Left kidney (tissue), 2 donors: ENCODE results near the gene PRKAR1B. TPM values are rescaled to one million over a fixed set of nuclear protein-coding genes. Genes with fewer than 3 reads are reported as not detected.

Source experiments
- DNase-seq: peaks from one replicate; pipeline ENCODE4 v3.0.0-alpha.2; 2013
- polyA plus RNA-seq: library from polyadenylated mRNA; unstranded; fragments of 120-200 nt; gene quantifications from one replicate; pipeline ENCODE4 v1.2.1, GENCODE V29; 2013; ENCODE audit not compliant: insufficient read length

The PRKAR1B gene
- polyA plus RNA-seq, 1 donor, result 33.7 TPM

DNA sequence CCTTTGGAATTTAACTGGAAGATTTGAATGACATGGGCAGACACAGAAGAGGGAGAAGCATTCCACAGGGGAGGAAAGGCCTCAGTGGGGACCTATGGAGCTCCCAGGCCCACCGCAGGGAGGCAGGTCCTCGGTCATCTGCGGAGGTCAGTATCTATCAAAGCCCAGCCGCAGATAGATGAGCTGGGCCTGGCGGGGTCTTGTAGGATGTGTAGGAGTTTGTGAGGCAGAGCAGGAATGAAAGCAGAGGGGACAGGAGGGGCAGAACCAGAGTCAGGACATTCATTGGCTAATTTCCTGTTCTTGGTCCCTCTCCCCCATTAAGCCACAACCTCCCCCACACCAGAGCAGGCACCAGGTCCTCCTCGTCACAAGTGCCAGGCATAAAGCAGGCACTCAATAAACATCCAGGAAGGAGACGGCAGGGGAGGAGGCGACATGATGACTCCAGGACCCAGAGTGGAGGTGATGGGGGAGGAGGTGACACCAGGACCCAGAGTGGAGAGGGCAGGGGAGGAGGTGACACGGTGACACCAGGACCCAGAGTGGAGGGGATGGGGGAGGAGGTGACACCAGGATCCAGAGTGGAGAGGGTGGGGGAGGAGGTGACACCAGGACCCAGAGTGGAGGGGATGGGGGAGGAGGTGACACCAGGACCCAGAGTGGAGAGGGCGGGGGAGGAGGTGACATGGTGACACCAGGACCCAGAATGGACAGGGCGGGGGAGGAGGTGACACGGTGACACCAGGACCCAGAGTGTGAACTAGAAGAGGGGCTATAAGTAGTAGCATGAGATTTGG is 123.7 kb downstream of the PRKAR1B start:
- no peak for DNase-seq

DNA sequence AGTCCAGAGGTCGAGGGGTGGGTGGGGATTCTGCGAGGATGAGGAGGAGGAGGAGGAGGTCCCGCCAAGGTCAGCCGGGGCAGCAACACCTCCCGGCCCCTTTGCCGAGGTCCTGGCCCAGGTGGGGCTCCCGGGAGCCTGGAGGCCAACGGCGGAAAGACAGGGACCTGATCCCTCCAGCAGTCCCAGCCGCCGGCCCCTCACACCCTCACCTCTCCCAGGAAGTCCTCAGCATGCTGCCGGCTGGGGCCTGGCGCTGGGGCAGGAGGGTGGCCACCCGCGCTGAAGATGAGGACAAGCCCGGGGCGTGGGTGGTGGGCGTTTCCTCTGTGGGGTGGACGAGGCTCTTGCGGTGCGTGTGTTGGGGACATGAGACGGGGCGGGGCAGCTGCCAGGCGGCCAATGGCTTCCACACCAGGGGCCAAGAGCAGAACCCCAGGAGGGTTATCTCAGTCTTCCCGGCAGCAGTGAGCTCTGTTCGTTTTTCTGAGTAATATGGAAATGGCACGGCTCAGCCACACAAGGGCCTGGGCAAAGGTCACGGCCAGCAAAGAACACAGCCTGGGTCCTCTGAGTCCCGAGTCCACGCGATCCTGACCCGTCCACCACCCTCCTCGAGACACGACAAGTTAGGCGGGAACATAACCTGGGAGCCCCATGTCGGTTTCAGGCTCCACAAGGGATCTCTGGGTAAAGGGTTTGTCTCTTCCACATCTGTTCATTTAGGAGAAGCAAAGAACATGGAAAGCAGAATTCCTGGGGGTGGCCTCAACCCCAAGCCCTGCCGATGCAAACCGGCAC is 124.5 kb downstream of the PRKAR1B start:
- no peak for DNase-seq

DNA sequence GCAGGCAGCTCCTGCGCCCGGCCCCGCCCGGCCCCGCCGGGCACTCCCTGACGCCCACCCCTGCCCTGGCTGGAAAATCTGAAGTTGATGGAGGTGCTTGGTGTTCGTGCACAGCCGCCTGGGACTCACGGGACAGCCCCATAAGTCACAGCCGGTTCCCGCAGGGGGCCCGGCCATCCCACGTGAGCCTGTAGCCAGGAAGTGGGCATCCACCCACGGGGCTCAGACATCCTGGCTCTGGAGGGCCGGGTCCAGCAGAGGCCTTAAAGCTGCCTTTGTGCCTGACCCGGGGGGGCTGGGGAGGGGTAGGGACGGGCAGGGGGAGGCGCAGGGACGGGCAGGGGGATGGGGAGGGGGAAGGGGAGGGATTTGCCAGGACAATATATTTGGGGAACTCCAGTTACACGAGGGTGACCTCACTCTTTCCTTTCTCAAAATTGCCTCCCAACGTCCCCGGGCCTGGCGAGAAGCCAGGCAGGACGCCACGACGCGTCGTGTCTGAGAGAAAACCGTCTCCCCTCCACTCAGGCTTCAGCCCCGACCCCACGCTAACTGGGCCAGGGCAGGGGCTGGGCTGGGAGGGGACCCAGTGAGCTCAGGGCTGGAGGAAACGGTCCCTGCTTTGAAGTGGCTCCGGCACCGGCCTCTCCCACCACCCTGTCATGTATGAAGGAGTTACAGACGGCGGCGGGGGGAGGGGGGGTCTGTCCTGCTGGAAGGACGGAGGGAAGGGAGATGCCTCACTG is 125.3 kb downstream of the PRKAR1B start:
- peak; percentile 53 for DNase-seq

DNA sequence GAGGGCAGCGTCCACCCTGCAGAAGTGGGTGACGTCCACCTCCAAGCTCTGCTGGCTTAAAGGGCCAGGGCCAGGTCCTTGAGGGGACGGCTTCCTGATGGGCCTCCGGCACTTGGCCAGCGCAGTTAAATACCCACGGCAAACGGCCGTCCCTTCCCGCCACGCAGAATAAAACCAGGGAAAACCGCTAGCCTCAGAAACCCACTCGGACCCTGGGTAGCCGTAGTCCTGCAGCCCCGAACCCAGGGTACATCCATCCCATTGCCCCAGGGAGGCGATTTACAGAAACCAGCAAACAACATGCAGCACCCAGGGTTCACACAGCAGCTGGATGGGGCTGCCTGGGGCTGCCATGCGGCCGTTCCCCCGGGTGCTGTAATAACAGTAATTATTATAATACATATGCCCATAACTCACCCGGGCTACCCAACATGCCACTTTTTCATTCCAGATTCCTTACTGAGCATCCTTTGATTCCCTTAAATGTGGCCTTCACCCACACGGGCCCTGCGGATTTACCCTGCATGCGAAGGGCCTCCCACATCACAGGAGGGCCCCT is 126.0 kb downstream of the PRKAR1B start:
- DNase-seq, result no peak

DNA sequence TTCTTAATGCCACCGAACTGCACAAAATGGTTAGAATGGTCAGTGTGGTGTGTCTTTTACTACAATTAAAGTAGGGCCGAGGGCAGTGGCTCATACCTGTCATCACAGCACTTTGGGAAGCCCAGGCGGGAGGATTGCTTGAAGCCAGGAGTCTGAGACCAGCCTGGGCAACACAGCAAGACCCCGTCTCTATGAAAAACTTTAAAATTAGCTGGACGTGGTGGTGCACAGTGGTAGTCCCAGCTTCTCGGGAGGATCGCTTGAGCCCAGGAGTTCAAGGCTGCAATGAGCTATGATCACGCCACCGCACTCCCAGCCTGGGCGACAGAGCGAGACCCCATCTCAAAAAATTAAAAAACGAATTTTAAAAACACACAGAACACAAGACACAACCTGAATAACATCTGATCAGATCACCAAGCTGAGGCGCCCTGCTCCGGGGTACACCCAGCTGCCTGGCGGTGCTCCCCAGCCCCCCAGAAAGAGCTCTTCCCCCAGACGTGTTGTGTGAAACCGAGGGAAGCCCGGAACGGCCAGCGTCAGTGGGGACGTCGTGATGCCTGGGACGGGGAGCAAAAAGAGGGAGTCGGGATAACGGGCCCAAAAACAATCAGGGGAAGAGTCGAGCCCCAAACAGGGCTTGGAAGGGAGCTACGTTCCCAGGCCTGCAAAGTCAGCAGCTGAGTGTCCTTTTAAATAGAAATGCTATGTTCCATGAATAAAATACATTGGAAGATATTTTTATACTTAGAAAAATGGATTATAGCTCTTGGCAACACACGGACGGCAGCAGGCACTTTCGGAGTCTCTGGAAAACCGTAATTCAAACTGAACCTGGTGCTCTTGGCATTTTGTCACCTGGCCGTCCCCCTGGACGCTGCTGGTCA is 126.7 kb downstream of the PRKAR1B start:
- no peak for DNase-seq

DNA sequence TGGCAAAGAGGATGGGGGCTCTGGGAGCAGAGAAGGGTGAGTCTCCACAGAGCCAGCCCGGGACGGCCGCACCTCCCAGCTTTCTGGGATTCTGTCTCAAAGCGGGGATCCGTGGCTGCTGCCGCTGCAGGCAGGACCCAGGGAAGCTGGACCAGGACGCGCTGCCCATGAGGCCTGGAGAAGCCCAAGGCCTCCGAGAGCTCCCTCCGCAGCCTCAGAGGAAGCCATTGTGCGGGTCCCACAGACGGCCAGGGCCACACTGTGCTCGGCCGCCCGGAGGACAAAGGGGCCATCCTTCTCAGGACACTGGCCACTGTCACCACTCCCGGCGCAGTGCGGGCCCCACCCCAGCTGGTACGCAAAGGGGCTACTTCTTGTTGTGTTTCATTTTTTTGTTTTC is 128.2 kb downstream of the PRKAR1B start:
- no peak for DNase-seq

DNA sequence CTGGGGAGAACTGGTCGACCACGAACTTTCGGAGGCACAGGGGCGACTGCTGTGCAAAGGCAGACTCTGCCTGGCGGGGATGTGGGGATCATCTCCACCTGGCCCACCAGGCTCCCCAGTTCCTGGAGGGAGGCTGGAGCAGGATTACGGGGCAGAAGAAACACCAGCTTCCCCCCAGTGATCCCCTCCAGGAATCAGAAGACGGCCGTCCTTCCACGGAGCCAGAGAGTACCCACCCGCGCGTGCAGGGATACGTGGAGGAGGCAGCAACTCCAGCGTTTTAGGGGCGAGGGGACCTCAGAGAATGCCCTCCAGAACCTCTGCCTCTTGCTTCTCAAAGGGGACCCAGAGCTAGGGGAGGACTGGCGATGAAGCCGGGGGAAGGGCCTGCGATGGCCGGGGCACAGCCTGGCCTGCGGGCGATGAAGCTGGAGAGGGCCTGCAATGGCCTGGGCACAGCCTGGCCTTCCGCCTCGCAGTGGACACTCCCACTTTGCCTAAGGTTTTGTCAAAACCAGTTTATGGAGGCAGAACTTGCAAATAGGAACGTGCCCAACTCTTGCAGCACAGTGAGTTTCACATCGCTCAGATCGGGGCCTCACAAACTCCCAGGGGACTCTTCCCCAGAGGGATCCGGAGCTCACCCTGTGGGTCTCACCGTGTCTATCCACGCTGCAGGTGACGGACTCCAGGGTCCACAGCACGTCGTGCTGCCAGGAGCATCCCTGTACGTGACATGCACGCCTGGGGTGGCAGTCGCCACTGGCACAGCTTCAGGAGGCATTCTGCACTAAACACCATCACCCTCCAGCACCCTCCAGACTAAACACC is 129.5 kb downstream of the PRKAR1B start:
- DNase-seq, result no peak

DNA sequence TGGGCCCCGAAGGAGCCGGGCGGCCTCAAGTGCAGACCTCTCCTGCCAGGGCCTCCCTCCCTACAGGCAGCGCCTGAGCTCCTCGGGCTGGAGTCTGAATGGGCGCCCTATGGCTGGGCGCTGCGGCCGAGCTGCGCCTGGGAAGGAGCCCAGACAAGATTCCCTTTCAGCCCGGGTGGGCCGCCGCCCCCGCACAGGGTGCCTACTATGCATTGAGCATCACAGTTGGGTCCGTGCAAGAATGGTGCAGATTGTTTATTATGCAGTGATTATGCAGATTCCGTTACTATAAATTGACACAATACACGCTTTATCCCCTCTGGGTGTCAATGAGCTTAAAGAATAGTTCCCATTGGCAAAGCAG is 130.3 kb downstream of the PRKAR1B start:
- DNase-seq, result no peak

DNA sequence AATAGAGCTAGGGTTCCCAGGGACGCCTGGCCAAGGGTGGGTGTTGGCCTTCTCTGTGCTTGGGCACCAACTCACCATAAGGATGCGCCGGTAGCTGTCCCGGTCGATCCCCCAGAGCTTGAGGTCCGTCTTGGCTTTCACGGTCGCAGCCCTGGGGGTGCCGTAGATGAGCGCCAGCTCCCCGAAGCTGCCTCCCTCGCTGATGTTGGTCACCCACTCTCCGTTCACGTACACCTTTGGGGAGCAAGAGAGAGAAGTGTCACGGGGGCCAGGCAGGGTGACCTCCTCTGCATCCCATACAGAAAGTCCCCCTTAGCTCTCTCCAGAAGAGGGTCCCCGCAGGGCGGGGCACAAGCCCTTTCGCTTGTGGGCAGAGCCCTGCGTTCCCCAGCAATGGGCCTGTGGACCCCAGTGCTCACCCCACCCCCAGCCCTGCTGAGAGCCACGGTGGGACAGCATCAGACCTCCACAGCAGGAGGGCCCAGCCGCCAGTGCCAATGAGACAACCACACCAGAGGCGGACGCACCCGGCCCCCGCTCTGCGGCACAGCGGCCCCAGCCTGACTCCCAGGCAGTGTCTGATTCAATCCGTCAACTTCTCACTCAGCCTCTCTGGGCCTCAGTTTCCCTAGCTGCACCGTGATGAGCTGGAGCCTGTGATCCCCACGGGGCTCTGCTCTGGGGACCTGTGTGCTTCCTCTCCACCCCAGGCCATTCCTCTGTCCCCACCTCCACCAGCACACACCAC is 130.8 kb downstream of the PRKAR1B start:
- DNase-seq, result no peak

DNA sequence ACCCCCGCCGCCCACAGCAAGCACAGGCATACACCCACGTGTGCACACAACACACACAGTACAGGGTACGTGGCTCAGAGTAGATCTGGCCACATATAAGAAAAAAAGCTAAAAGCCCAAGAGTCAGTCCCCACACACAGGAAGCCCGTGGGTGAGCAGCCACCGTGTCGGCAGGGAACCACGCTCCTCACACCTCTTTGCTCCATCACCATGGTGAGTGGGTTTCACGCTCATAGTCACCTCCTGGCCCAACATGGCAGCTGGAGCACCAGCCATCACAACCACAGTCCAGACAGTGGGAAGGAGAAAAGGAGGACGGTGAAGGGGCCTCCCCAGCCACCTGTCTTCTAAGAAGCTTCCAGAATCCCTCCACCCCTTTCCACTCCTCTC is 131.5 kb downstream of the PRKAR1B start:
- no peak for DNase-seq

DNA sequence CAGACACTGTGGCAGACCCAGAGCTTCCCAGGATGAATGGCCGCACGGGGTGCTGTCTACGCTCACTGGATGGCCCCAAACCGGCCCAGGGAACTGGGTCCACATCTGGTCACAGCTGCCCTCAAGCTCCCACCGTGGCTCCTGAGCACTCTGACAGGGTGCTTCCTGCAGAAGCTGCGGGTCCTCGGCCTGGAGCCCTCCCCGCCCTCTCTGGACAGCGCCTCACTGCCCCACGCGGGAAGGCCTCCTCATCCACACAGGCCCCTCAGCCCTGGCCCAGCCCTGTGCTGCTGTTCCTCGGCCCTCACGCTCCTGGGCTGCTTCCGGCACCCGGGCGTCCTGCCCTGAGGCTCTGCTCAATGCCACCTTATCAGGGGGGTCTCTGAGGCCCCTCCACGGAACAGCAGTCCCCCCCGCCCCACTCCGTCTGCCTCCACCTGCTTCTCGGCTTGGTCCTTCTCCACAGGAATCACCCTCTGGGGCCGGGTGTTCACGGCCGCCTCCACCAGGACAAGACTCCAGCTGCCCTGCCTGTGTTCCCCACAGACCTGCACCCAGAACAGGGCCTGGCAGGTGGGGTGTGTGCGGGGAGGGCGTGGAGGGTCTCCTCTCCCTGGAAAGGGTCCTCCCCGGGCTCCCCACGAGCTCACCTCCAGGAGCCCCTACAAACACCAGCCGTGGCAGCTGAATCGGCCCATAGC is 132.0 kb downstream of the PRKAR1B start:
- no peak for DNase-seq

DNA sequence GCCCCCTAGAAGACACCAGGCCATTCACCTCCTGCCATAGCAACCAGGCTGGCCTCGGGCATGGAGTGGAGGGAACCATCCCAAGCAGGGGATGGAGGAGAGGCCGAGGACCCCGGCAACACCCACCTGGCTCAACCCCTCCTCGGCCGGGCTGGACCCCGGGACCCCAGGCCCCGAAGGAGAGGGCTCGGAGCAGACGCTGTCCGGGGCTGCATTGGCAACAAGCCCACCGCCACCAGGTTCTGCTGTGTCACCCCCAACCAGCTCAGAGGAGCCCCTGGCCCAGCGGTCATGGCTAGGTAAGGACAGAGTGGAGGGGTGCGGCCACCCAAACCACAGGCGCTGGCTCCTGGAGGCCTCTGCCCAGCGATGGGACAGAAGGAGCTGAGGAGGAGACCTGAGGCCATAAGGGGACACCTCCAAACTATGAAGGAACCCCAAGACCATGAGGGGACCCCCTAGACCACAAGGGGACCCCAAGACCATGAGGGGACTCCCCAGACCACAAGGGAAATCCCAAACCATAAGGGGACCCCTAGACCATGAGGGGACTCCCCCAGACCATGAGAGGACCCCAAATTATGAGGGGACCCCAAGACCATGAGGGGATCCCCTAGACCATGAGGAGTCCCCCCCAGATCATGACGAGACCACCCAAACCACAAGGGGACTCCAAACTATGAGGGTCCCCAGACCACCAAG is 132.7 kb downstream of the PRKAR1B start:
- no peak for DNase-seq

DNA sequence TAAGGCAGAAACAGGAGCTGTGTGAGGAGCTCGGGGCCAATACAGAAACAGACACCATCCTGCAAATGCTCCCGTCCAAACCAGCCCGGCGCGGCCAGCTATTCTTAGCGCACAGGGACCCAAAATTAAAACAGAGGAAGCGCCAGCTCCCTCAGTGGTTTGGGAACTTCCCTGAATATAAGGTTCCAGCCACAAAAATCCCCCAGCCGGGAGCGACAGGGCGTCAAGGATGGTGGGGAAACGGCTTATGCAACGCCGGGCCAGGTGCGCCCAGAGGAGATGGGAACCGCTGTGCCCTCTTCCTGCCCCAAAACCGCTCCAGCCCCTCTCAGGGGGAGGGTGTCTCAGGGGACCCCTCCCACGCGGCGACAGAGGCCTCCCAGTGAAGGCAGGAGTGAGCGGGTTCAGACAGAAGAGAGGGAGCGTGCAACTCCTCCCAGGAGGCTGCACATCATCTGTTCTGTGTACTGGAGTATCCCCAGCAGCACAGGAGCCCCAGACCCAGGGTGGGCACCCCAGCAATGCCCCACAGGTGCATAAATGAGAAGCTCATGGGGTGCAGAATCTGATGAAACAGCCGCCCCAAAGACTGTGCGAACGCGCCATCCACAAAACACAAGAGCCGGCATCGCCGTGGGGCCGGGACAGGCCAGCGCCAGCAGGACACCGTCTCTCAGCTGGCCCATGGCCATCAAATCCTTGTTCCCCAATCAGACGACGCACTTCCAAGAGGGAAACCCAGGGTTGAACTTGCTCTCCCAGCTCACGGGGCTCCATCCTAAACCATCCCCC is 133.6 kb downstream of the PRKAR1B start:
- DNase-seq, result no peak

DNA sequence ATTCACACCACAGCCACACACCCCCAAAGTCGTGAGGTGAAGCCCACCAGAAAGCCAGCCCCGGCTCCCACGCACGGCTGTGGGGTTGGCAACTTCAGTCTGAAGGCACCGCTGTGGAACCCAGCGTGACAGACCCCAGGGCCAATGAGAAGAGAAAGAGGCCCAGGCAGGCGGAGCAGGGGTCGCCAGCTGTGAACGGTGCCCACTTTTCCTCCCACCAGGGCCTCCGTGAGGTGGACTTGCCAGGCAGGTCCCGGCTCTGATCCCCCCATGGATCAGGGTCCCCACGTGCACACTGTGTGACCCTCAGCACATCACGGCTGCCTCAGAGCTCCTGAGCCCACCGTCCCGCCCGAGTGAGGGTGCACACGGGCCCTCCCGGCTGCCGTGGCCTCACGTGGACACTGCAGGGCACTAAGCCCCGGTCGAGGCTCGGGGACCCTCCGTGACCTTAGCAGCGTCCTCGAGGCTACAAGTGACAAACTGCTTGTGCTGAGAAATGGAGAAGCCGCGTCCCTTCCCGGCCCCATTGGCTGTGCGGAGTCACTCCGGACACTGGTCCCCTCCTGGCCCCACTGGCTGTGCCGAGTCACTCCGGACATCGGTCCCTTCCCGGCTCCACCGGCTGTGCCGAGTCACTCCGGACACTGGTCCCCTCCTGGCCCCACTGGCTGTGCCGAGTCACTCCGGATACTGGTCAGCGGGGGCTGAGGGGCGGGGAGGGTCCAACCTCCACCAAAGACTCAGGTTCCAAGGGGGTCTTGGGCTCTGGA is 135.0 kb downstream of the PRKAR1B start:
- DNase-seq, result no peak

DNA sequence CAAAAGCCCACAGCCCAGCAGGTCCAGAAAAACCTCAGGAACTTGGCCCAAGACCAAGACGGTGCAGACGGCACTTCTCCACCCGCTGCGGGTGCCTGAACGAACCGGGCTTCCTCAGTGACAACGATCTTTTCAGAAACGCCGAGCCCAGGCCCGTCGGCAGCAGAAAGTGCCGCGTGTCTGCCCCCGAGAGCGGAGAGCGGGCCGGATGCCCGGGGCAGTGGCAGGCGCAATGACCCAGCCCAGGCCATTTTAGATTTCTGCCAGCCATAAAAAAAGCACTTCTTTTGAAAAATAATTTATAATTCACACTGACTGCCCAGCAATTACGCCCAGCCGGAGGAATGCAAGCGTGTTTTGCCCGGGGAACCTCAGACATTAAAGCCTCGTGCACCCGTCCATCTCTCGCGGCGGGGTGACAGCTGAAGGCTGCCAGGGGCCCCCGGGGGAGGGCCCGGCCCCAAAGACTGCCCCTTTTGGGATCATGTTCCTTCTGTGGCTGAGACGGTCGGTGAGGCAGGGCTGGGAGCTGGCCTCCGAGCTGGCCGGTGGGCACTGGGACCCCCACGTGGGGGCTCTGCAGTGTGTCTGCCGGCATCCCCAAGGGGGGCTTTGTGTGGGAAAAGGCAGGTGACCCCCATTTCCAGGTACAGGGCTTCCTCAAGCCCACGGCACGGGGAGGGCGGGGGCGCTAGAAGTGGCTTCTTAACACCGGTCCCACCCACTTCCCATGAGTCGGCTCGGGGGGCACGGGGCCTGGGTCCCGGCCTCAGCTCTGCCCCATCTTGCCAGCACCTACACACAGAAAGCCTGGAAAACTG is 136.1 kb downstream of the PRKAR1B start:
- no peak for DNase-seq
